SK-N-SH treated with all-trans-retinoic acid at 6 μM for 48 hours (cell line): ENCODE data around the gene KCNK1.

Source experiments
- ISL1 ChIP-seq: fragments of 250-450 bp; sonication (Bioruptor Pico); IDR thresholded peaks from 2 replicates; pipeline ENCODE4 v2.1.2; 2022; ENCODE audit warnings: mild to moderate bottlenecking, moderate library complexity
- PPARA ChIP-seq: fragments of 250-450 bp; sonication (Bioruptor Pico); IDR thresholded peaks from 2 replicates; pipeline ENCODE4 v1.5.0; 2020; ENCODE audit warnings: mild to moderate bottlenecking, borderline replicate concordance
- RARB ChIP-seq: fragments of 250-450 bp; sonication (Bioruptor Pico); IDR thresholded peaks from 2 replicates; pipeline ENCODE4 v1.8.0; 2021; ENCODE audit warnings: mild to moderate bottlenecking, moderate library complexity
- TCF4 ChIP-seq: fragments of 250-450 bp; sonication (Bioruptor Pico); IDR thresholded peaks from 2 replicates; pipeline ENCODE4 v1.8.0; 2021; ENCODE audit warnings: mild to moderate bottlenecking, moderate library complexity, borderline replicate concordance
- ZC3H10 ChIP-seq: fragments of 250-450 bp; sonication (Bioruptor Pico); IDR thresholded peaks from 2 replicates; pipeline ENCODE4 v1.5.1; 2021; ENCODE audit warnings: mild to moderate bottlenecking, moderate library complexity
- ZFP3 ChIP-seq: fragments of 250-450 bp; sonication (Bioruptor Pico); IDR thresholded peaks from 2 replicates; pipeline ENCODE4 v1.5.0; 2020; ENCODE audit warnings: mild to moderate bottlenecking, moderate library complexity
- ZNF565 ChIP-seq: fragments of 450-650 bp; formaldehyde crosslinking; conservative IDR thresholded peaks from 2 replicates; pipeline ENCODE4 v1.5.0; 2020; ENCODE audit warnings: low read depth, mild to moderate bottlenecking, moderate library complexity
- TF ChIP-seq, protein P1 (sequence below): fragments of 250-450 bp; sonication (Bioruptor Pico); IDR thresholded peaks from 2 replicates; pipeline ENCODE4 v1.8.0; 2020; ENCODE audit warnings: mild to moderate bottlenecking, moderate library complexity, borderline replicate concordance
- TF ChIP-seq, protein P2 (sequence below): fragments of 250-450 bp; sonication (Bioruptor Pico); IDR thresholded peaks from 2 replicates; pipeline ENCODE4 v1.5.0; 2020; ENCODE audit warnings: mild to moderate bottlenecking, moderate library complexity
- TF ChIP-seq, protein P3 (sequence below): fragments of 250-450 bp; sonication (Bioruptor Pico); IDR thresholded peaks from 2 replicates; pipeline ENCODE4 v1.5.1; 2020; ENCODE audit warnings: low read depth, mild to moderate bottlenecking, moderate library complexity
- TF ChIP-seq, protein P4 (sequence below): fragments of 250-450 bp; sonication (Bioruptor Pico); IDR thresholded peaks from 2 replicates; pipeline ENCODE4 v1.5.1; 2021; ENCODE audit warnings: mild to moderate bottlenecking, moderate library complexity
- TF ChIP-seq, protein P5 (sequence below): fragments of 250-450 bp; sonication (Bioruptor Pico); IDR thresholded peaks from 2 replicates; pipeline ENCODE4 v1.8.0; 2021; ENCODE audit warnings: low read depth, mild to moderate bottlenecking, moderate library complexity, borderline replicate concordance

DNA sequence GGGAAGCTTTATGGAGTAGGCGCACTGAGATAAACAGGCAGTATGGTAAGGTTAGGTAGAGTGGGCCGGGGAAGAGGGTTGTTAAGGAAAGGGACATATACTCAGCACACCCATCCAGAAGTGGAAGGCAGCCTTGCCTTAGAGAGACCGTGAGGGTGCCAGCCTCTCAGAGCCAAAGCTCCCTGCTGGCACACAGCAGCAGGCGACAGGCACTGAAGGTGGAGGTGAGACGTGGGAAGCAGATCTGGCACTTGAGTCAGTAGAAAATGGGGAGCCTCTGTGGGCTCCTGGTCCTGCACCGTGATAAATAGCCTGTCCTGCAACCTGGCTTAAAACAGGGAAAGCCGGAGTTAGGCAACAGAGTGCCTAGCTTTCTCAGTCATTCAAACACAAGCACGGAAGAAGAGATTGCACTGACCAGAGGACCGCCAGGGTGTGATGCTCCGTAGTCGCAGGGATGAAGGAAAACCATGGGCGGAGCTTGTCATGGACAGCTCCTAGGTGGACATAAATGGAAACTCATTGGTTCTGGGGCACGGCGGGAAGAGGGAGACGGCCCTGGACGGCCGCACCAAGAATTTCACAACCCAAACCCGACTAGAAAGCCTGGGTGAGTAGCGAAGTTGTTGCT, 15.5 kb downstream of the KCNK1 start:
- TF ChIP-seq ZC3H10 (CRISPR knock-in tag) (no peak), PPARA (CRISPR knock-in tag) (no peak), ZFP3 (CRISPR knock-in tag) (no peak), RARB (CRISPR knock-in tag) (no peak), ZNF565 (CRISPR knock-in tag) (no peak), TCF4 (CRISPR knock-in tag) (no peak), ISL1 (CRISPR knock-in tag) (no peak)
- TF ChIP-seq, protein P1, sequence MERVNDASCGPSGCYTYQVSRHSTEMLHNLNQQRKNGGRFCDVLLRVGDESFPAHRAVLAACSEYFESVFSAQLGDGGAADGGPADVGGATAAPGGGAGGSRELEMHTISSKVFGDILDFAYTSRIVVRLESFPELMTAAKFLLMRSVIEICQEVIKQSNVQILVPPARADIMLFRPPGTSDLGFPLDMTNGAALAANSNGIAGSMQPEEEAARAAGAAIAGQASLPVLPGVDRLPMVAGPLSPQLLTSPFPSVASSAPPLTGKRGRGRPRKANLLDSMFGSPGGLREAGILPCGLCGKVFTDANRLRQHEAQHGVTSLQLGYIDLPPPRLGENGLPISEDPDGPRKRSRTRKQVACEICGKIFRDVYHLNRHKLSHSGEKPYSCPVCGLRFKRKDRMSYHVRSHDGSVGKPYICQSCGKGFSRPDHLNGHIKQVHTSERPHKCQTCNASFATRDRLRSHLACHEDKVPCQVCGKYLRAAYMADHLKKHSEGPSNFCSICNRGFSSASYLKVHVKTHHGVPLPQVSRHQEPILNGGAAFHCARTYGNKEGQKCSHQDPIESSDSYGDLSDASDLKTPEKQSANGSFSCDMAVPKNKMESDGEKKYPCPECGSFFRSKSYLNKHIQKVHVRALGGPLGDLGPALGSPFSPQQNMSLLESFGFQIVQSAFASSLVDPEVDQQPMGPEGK (CRISPR knock-in tag), result no peak
- TF ChIP-seq, protein P2, sequence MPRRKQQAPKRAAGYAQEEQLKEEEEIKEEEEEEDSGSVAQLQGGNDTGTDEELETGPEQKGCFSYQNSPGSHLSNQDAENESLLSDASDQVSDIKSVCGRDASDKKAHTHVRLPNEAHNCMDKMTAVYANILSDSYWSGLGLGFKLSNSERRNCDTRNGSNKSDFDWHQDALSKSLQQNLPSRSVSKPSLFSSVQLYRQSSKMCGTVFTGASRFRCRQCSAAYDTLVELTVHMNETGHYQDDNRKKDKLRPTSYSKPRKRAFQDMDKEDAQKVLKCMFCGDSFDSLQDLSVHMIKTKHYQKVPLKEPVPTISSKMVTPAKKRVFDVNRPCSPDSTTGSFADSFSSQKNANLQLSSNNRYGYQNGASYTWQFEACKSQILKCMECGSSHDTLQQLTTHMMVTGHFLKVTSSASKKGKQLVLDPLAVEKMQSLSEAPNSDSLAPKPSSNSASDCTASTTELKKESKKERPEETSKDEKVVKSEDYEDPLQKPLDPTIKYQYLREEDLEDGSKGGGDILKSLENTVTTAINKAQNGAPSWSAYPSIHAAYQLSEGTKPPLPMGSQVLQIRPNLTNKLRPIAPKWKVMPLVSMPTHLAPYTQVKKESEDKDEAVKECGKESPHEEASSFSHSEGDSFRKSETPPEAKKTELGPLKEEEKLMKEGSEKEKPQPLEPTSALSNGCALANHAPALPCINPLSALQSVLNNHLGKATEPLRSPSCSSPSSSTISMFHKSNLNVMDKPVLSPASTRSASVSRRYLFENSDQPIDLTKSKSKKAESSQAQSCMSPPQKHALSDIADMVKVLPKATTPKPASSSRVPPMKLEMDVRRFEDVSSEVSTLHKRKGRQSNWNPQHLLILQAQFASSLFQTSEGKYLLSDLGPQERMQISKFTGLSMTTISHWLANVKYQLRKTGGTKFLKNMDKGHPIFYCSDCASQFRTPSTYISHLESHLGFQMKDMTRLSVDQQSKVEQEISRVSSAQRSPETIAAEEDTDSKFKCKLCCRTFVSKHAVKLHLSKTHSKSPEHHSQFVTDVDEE (CRISPR knock-in tag), result no peak
- TF ChIP-seq, protein P3, sequence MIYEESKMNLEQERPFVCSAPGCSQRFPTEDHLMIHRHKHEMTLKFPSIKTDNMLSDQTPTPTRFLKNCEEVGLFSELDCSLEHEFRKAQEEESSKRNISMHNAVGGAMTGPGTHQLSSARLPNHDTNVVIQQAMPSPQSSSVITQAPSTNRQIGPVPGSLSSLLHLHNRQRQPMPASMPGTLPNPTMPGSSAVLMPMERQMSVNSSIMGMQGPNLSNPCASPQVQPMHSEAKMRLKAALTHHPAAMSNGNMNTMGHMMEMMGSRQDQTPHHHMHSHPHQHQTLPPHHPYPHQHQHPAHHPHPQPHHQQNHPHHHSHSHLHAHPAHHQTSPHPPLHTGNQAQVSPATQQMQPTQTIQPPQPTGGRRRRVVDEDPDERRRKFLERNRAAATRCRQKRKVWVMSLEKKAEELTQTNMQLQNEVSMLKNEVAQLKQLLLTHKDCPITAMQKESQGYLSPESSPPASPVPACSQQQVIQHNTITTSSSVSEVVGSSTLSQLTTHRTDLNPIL (CRISPR knock-in tag), result no peak
- TF ChIP-seq, protein P4, sequence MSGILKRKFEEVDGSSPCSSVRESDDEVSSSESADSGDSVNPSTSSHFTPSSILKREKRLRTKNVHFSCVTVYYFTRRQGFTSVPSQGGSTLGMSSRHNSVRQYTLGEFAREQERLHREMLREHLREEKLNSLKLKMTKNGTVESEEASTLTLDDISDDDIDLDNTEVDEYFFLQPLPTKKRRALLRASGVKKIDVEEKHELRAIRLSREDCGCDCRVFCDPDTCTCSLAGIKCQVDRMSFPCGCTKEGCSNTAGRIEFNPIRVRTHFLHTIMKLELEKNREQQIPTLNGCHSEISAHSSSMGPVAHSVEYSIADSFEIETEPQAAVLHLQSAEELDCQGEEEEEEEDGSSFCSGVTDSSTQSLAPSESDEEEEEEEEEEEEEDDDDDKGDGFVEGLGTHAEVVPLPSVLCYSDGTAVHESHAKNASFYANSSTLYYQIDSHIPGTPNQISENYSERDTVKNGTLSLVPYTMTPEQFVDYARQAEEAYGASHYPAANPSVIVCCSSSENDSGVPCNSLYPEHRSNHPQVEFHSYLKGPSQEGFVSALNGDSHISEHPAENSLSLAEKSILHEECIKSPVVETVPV (CRISPR knock-in tag), result no peak
- TF ChIP-seq, protein P5, sequence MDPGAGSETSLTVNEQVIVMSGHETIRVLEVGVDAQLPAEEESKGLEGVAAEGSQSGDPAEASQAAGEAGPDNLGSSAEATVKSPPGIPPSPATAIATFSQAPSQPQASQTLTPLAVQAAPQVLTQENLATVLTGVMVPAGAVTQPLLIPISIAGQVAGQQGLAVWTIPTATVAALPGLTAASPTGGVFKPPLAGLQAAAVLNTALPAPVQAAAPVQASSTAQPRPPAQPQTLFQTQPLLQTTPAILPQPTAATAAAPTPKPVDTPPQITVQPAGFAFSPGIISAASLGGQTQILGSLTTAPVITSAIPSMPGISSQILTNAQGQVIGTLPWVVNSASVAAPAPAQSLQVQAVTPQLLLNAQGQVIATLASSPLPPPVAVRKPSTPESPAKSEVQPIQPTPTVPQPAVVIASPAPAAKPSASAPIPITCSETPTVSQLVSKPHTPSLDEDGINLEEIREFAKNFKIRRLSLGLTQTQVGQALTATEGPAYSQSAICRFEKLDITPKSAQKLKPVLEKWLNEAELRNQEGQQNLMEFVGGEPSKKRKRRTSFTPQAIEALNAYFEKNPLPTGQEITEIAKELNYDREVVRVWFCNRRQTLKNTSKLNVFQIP (CRISPR knock-in tag), result no peak
